Measurements from ENCODE around the gene SP2.

DNA sequence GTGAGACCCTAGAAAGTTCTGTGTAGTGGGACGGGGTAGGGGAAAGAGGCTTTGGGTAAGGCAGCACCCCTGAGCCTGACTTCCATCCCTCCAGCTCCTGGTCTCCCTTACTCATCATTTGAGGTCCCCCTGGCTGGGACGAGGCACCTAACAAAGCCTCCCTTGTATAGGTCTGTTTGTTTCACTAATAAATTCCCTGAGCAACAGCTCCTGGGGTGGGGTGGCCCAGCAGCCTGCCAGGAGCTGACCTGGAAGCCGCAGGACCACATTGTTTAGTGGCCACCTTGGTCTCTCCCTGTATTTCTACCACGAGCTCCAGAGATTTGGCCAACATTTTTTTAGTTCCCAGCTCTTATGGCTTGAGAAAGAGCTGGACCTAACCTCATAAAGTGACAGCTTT lies 54.4 kb downstream of the SP2 start:
- TF ChIP-seq POLR2A (IDR thresholded peaks at IDR 0.05): no peak
- TF ChIP-seq, protein P1, sequence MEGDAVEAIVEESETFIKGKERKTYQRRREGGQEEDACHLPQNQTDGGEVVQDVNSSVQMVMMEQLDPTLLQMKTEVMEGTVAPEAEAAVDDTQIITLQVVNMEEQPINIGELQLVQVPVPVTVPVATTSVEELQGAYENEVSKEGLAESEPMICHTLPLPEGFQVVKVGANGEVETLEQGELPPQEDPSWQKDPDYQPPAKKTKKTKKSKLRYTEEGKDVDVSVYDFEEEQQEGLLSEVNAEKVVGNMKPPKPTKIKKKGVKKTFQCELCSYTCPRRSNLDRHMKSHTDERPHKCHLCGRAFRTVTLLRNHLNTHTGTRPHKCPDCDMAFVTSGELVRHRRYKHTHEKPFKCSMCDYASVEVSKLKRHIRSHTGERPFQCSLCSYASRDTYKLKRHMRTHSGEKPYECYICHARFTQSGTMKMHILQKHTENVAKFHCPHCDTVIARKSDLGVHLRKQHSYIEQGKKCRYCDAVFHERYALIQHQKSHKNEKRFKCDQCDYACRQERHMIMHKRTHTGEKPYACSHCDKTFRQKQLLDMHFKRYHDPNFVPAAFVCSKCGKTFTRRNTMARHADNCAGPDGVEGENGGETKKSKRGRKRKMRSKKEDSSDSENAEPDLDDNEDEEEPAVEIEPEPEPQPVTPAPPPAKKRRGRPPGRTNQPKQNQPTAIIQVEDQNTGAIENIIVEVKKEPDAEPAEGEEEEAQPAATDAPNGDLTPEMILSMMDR (IDR thresholded peaks at IDR 0.05): no peak
